Stimulated activated CD8-positive, alpha-beta memory T cell treated with anti-CD3 and anti-CD28 coated beads, Interleukin-4, amount 100 ng/mL, for 24 hours (primary cell): Measurements from ENCODE around the gene CLEC1B.
"Not testable (repeated sequence)": the region's sequence is repeated elsewhere in the genome, so short reads cannot be mapped to it uniquely, and the experiment has no call there.

Source experiments
- DNase-seq: peaks from one replicate; pipeline ENCODE4 v3.0.0-alpha.2; 2020; ENCODE audit warnings: low read depth

CLEC1B gene

DNA sequence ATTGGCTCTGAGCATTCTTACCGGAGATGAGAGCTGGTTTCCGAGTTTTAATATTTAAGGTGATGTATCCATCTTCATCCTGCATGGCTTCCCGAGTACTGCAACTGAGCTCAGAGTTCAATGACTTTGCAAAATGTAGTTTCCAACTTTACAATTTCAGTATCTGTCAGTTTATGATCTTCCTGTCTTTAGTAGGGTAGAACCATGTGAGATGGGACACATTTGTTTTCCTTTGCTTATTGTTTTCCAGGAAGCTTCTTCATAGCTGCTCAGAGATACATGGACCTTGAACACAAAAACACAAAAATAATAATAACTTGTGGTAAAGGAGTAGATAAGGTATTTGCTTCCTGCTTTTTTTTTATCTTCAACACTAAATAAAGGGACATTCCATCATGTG, at the start of gene CLEC1B:
Gene CLEC1B, minus strand, starts transcription at position 106 of the 400 bp plus-strand sequence. Its CDS starts 21 bp downstream, at position 85.
- DNase-seq, result no peak

DNA sequence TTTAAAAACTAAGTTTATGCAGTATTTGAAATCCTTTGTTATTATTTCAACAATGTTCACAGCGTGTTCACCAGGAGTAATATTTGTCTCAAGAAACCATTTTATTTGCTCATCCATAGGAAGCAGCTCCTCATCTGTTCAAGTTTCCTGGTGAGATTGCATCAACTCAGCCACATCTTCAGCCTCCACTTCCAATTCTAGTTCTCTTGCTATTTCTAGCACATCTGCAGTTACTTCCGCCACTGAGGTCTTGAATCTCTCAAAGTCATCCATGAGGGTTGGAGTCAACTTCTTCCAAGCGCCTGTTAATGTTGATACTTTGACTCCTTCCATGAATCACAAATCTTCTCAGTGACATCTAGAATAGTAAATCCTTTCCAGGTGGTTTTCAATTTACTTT, 49.6 kb upstream of the CLEC1B start:
- DNase-seq, result no peak

DNA sequence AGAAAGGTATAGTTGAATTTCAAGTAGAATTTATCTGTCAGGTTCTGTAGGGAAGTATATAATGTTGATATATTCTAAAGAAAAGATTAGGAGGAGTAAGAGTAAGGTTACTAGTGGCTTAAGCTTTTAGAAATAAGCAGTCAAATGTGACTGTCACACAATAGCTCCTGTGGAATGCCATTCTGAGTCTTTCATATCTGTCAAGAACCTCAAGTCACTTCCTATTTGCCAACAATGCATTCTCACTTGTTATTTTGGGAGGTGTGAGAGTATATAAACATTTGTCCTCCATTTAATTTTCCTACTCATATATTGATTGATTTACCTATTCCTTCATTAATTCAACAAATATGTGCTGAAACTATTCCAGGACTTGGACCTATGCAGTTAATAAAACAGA, 43.2 kb upstream of the CLEC1B start:
- no peak for DNase-seq

DNA sequence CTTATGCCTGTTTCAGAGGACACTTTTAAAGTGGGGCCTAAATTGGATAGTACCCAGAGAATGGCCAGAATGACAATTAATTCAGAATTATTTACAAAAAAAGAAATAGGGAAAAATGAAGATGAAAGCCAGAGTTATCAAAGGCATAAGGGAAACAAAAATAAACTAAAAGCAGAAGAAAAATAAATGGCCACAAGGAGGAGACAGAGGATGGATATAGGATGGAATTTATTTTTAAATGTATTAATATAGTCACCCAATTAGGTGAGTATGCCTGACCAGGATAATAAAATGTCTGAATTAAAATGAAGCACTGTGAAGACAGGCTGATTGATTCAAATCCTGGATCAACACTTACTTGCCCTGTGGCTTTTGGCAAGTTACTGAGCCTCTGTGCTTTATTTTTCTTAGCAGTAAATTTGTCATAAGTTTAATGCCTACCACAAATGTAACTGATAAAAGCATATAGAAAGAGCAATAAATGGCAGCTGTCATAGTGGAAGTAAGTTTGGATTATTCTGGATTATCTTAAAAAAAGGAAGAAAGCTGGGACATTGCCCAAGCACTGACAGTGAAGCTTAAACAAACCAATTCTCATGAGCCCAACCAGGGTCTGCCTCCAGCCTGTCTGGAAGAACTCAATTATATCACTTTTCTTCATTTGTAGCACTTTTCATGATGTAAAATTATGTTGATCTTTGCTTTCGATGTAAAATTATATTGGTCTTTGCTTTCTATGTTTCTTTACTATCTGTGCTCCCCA, 35.0 kb upstream of the CLEC1B start:
- DNase-seq, result no peak

DNA sequence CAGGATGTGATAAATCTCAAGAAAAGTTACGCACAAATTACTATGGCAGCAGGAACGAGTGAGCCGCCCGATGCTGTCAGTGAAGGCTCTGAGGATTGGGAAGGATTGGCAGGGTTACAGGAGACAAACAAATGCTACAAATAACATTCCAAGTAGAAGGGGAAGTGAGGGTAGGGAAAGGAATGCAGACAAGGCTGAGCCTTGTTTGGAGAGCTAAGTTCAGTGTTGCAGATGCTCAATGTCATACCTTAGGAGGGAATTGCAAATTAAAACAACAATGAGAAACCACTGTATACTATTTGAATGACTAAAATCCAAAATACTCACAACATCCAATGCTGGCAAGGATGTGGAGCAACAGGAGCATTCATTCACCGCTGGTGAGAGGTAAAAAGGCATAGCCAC, 32.9 kb upstream of the CLEC1B start:
- no peak for DNase-seq

DNA sequence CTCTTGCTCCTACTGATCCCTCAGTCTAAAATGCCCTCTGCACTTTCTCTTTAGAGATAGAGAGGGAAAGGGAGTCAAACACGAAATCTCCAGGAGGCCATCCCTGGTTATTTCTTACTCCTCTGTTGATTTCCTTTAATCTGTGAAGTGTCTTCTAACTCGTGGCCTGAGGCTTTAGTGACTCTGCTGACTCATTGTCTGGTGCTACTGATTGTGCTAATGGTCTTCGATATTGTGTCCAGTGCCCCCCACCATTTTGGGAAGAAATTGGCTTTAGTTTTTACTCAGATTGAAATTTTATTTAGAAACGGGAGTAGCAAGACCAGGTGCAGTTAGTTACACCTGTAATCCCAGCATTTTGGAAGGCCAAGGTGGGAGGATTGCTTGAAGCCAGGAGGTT, 32.4 kb upstream of the CLEC1B start:
- no peak for DNase-seq

DNA sequence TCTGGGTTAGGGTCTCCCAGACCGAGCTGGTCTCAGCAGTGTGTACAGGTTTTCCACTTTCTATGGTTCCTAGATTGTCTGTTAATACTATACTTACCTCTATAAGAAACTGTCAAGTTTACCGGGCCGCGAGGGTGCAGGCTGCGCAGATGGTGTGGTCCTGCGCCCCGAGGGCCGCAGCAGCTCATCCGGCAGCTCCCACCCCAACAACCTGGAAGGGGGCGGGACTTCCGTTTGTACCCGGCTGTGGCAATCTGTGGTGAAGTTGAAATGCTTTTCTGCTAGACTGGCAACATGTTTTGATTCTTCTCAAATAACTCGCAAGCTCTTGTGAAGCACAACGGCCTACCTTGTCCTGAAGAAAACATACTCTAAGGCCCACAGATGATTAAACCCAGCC, 31.5 kb upstream of the CLEC1B start, which contains the start of gene CLEC9A:
Gene CLEC9A, plus strand, starts transcription at position 237 of the 400 bp plus-strand sequence. CDS start 22,006 bp downstream, outside the sequence.
- no peak for DNase-seq

DNA sequence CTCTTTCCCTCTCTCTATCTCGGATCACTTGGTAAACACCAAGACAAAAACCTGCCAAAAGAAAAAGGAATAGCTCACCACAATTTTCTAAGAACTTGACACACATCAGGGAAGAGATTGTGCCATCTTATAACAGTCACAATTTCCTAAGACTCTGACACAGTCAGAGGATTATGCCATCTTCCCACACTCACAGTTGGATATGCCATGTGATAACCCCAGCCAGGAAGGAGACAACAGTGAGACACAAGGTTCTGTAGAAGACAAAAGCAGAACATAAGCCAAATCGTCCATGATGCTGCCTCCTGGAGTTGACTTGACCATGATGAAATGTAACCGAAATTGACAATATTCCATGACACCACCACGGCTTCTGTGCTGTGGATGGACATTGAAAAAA, 28.8 kb upstream of the CLEC1B start:
- DNase-seq, result no peak

DNA sequence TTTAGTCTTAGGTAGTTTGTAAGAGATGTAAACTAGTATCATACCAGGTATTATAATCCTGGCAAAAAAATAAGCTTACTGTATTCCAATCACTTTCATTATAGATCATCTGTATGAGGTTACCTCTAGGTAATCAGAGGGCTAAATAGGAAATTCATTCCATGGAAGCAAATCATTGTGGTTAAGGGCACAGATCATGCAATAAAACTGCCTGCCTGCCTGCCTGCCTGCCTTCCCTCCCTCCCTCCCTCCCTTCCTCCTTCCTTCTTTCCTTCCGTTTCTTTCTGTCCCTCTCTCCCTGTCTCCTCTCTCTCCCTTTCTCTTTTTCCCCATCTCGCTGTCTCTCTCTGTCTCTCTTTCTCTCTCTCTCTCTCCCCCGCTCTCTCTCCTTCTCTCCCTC, 28.4 kb upstream of the CLEC1B start:
- no peak for DNase-seq

DNA sequence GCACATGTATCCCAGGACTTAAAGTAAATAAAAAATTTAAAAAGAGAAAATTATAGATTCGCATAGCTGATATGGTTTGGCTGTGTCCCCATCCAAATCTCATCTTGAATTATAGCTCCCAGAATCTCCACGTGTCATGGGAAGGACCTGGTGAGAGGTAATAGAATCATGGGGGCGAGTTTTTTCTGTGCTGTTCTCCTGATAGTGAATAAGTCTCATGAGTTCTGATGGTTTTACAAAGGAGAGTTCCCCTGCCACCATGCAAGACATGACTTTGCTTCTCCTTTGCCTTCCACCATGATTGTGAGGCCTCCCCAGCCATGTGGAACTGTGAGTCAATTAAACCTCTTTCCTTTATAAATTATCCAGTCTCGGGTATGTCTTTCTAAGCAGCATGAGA, 27.7 kb upstream of the CLEC1B start:
- not testable (repeated sequence) for DNase-seq

DNA sequence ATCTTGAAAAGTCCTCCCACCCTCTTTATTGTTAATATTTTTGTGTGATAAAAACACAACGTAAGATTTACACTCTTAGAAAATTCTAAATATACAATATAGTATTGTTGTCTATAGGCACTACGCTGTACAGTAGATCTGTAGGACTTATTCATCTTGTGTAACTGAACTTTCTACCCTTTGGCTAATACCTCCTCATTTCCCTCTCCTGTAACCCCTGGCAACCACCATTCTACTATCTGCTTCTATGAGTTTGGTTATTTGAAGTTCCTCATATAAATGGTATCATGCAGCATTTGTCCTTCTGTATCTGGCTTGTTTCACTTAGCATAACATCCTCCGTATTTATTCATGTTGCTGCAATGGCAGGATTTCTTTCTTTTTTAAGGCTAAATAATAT, 26.3 kb upstream of the CLEC1B start:
- DNase-seq, result no peak

DNA sequence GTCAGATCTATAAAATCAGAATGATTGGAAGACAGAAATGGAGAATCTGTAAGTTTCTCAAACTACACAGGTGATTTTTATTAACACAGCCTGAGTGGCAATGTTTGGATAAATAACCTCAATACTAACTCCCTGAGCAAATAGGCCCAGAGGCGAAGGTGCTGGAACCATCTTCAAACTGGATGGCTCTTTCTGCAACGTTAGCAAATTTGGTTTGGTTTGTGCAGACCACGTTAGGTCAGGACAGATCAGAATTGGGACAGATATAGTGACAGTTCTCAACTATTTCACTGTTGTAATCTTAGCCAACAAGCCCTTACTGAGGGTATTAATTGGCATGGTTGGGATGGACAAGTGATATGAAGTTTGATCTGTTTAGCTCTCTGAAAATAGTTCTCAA, 22.4 kb upstream of the CLEC1B start:
- DNase-seq, result no peak

DNA sequence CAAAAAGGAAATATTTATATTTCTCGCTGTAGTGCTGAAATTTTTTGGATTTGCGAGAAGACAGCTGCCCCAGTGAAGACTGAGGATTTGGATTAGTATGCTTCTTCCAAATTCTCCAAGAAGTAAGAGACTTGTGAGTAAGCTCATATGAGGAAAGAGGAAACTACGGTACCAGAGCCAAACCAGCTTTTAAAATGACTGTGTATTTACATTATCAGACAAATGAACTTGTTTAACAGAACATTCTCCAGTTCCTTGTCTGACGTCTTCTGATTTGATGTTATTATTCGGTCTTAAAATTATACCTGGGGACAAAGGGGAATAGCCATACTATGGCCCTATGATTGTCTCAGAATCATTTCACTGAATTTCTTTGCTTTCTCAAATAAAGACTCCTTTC, 19.5 kb upstream of the CLEC1B start:
- DNase-seq, result no peak

DNA sequence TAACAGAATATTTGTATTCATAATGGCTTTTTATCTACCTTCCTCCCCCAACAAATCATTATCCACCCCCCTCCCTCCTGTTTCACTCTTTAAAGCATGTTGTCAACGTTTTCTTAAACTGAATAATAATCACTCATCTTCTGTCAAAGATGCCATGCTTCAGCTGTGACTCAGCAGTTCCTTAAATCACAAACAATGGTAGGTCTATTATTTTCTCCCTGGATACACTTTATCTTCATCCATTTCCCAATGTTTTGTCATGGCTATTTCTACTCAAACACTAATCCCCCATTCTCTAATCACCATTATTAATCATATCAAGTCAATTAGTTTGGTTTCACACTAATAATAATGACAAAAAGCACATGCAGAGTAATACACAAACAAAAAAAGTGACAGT, 18.0 kb upstream of the CLEC1B start:
- DNase-seq, result no peak

DNA sequence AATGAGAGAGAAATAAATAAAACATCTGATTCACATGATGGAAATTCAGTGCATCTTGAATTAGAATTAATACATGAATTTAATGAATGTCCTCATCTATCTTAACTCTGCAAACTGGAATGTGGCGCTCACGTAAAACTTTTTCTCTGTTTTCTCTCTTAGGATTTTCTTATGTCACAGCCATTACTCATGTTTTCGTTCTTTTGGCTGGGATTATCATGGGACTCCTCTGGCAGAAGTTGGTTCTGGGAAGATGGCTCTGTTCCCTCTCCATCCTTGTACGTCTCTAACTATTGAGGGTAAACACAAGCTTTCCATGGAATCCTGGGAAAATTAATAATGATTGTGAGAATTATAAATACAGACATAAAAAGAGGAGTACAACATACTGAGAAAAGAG, 16.5 kb upstream of the CLEC1B start:
- no peak for DNase-seq

DNA sequence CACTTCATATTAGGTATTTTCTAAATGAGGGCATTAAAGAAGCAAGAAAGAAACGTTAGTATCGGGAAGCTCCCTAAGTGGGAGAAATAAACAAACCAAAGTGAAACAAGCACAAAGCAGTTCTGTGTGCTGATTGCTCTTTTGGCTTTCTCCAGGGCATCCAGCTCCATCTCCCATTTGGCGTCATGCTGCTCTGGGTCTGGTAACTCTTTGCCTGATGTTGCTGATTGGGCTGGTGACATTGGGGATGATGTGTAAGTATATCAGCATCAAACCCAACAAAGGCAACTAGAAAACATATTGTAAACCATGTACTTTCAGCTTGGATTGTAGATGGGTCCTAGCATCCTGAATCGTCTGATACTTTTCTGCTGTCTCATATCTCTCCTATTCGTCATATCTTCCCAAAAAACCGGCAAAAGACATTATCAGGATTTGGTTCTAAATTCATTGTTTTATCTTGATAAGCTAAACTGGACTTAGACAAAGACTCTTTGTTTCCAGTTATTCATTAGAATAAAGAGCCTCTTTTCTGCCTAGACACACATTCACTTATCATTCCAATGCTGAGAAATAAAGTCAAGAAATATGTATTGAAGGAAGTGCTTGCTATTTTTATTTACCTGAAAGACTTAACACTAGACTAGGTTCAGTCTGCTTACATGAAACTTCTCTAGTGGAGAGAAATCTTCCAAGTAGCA, 13.9 kb upstream of the CLEC1B start:
- DNase-seq, result no peak

DNA sequence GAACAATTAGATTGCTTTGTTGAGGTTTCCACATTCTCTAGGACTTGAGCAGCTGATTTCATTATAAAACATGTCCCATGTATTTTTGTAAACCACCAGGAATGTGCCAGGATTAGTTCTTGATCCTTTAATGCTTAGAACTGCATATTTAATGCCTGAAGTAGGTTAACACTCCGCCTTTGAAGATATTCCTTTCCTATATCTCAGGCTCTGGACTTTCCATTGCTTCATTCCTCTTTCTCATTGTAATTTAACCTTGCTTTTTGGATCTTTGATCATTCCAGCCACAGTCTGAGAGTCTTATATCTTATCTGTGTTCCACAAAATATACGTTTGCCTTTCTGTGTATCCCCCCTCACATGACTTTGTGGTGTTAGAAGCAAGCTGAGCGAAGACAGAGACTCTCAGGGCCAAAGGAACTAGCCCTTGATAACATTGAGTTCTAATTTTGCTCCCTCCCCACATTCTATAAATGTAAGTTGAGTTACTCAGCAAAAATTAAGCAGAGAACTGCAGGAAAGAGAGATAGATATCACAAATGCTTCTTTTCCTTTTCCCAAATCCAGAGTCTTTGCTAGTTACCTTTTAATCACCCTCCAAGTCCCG, 2.4 kb upstream of the CLEC1B start:
- DNase-seq, result no peak

DNA sequence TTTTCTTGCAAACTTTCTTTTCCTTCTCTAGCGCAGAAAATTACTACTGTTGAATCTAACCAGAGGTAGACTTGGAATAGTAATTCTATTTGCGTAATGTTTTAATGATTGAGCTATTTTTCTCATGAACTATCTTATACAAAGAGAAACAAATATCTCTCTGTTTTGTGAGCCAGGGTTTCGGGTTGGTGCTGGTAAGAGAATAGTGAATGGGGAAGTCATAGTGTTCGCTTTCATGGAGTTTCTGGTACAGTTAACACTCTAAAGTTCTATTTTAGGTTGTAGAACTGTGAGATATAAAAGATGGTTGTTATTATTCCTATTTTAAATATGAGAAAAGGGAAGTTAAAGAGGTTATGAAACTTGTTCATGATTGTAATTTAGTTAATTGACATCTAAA, 6.6 kb downstream of the CLEC1B start:
- DNase-seq, result no peak

DNA sequence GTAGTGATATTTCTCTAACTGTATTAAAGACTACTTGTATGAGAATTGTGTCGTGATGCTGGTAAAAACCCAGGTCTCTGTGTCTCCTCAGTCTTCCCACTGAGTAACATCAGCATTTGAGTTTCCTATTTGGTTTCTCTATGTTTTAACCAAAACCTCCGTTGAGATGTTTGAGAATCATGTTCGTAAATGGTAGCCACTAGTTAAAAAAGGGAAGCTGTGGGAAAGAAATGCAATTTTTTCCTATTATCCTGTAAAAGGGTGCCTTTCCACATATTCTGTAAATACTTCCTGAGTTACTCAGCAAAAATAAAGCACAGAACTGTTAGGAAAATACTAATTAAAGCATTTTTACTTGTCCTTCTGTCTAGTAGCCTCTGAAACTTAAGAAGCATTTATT, 7.0 kb downstream of the CLEC1B start:
- no peak for DNase-seq

DNA sequence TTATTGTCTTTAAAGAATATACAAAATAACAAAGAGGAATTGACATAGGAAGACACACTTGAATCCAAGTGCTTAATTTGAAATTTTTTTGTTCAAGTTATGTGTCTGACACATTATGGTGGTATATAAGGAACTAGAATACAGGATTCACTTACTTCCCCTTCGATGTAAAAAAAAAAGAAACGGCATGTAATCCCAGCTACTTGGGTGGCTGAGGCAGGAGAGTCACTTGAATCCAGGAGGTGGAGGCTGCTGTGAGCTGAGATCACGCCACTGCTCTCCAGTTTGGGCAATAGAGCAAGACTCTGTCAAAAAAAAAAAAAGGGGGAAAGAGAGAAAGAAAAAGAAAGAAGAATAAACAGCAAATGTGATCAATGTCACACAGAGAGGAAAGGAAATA, 18.8 kb downstream of the CLEC1B start:
- no peak for DNase-seq

DNA sequence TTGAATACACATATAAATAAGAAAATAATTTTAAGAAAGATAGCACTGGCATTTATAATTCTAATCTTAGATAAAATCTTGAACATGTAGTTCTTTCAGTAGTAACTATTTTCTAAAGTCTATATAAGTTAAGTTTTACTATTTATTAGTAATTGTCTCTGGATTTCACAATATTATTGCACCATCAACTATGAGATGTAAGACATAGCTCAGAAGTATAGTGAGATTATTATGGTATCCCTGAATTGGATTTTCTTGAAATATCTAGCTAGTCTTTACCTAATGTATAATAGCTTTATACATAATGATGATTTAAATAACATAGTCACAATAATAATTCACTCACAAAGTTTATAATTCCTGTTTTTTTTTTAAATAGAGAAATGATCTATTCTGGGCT, 21.0 kb downstream of the CLEC1B start:
- DNase-seq, result no peak

DNA sequence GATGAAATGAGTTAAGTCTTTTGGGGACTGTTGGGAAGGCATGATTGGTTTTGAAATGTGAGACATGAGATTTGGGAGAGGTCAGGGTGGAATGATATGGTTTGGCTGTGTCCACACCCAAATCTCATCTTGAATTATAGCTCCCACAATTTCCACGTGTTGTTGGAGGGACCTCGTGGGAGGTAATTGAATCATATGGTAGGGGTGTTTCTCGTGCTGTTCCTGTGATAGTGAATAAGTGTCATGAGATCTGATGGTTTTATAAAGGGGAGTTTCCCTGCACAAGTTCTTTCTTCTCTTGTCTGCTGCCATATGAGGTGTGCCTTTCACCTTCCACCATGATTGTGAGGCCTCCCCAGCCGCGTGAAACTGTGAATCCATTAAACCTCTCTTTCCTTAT, 22.3 kb downstream of the CLEC1B start:
- not testable (repeated sequence) for DNase-seq

DNA sequence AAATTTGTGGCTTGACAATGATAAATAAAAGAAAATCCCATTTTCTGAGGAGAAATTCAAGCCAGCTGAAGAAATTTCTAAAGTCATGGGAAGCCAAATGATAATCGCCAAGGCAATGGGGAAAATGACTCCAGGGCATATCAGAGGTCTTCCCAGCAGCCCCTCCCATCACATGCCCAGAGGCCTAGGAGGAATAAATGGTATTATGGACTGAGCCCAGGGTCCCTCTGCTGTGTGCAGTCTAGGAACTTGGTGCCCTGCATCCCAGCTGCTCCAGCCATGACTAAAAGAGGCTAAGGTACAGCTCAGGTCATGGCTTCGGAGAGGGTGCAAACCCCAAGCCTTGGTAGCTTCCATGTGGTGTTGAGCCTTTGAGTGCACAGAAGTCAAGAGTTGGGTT, 23.3 kb downstream of the CLEC1B start:
- no peak for DNase-seq
